Ovary (tissue), 3 donors: ENCODE results near the gene EPB41L3.

ENCODE experiments used
- CTCF ChIP-seq, 3 donors: fragments of 450-650 bp in 2 of 3; fragments of 200-600 bp in 1 of 3; IDR thresholded peaks; one replicate each; pipeline versions ENCODE4 v1.5.1 to v1.8.0; 2016 to 2022; ENCODE audit warnings: antibody characterized with exemption in 3 of 3, mild to moderate bottlenecking in 1 of 3
- POLR2A ChIP-seq: fragments of 450-650 bp; IDR thresholded peaks from one replicate; pipeline ENCODE4 v1.6.1; 2017; ENCODE audit warnings: antibody characterized with exemption, mild to moderate bottlenecking, moderate library complexity
- donor health status: DM: no; HTN: no; CAD: no.

- TF ChIP-seq CTCF (IDR thresholded peaks at IDR 0.05) (no peak), POLR2A (no peak)
These were observed 145.5 kb downstream of the EPB41L3 start for GRCh38 chr18:5398269-5398668.
